ENCODE data around the gene FTO.

The FTO gene

GRCh38 chr16:54185045-54185444 lies 481.1 kb downstream of the FTO start:
- no peak overlapping the region for H3K27ac ChIP-seq
- no peak overlapping the region for H3K9ac ChIP-seq
- H3K36me3 ChIP-seq (ENCODE audit: insufficient read depth): no peaks in the 10 kb centered on the region
- TF ChIP-seq, protein P1, sequence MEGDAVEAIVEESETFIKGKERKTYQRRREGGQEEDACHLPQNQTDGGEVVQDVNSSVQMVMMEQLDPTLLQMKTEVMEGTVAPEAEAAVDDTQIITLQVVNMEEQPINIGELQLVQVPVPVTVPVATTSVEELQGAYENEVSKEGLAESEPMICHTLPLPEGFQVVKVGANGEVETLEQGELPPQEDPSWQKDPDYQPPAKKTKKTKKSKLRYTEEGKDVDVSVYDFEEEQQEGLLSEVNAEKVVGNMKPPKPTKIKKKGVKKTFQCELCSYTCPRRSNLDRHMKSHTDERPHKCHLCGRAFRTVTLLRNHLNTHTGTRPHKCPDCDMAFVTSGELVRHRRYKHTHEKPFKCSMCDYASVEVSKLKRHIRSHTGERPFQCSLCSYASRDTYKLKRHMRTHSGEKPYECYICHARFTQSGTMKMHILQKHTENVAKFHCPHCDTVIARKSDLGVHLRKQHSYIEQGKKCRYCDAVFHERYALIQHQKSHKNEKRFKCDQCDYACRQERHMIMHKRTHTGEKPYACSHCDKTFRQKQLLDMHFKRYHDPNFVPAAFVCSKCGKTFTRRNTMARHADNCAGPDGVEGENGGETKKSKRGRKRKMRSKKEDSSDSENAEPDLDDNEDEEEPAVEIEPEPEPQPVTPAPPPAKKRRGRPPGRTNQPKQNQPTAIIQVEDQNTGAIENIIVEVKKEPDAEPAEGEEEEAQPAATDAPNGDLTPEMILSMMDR (conservative IDR thresholded peaks at IDR 0.05; ENCODE audit: low read depth, low read length): no peak
- no peaks in the 10 kb centered on the region for H4K20me1 ChIP-seq (ENCODE audit: insufficient read depth)
- H3K79me2 ChIP-seq (ENCODE audit: insufficient read depth, low read depth): no peaks in the 10 kb centered on the region
- H3K27me3 ChIP-seq (ENCODE audit: insufficient read depth, low read depth): no peaks in the 10 kb centered on the region
- no peak overlapping the region for H2AFZ ChIP-seq (ENCODE audit: low read depth)
- H3K4me2 ChIP-seq: no peak overlapping the region
- H3K4me1 ChIP-seq (ENCODE audit: low read depth, poor library complexity, severe bottlenecking): no peaks in the 10 kb centered on the region
- H3K4me3 ChIP-seq (IDR thresholded peaks at IDR 0.05; ENCODE audit: insufficient read depth, low read depth, low read length): no peak overlapping the region

GRCh38 chr16:54191163-54191562 lies 487.2 kb downstream of the FTO start:
- no peaks in the 10 kb centered on the region for H3K27me3 ChIP-seq (ENCODE audit: insufficient read depth, low read depth)
- TF ChIP-seq, protein P1 (conservative IDR thresholded peaks at IDR 0.05; ENCODE audit: low read depth, low read length): no peak

DNA sequence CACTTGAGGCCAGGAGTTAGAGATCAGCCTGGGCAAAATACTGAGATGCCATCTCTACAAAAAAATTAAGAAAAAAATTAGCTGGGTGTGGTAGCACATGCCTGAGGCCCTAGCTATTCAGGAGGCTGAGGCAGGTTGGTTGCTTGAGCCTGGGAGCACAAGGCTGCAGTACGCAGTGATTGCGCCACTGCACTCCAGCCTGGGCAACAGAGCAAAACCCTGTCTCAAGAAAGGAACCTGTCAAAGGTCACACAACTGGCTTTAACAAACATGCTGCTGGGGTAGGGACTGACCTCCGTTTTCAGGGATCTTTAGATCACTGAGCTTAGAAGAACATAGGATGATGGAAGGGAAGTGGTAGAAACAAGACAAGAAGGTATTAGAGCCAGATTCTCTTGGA lies 487.6 kb downstream of the FTO start:
- TF ChIP-seq, protein P1 (conservative IDR thresholded peaks at IDR 0.05; ENCODE audit: low read depth, low read length): no peak
- no peaks in the 10 kb centered on the region for H3K79me2 ChIP-seq (ENCODE audit: insufficient read depth, low read depth)
- H3K4me3 ChIP-seq (IDR thresholded peaks at IDR 0.05; ENCODE audit: insufficient read depth, low read depth, low read length): no peak overlapping the region
- no peaks in the 10 kb centered on the region for H4K20me1 ChIP-seq (ENCODE audit: insufficient read depth)
- no peaks in the 10 kb centered on the region for H3K4me1 ChIP-seq (ENCODE audit: low read depth, poor library complexity, severe bottlenecking)
- no peaks in the 10 kb centered on the region for H3K36me3 ChIP-seq (ENCODE audit: insufficient read depth)
- H3K27ac ChIP-seq: no peak overlapping the region
- no peak overlapping the region for H3K4me2 ChIP-seq
- H2AFZ ChIP-seq (ENCODE audit: low read depth): no peak overlapping the region
- H3K9ac ChIP-seq: no peak overlapping the region
- no peaks in the 10 kb centered on the region for H3K27me3 ChIP-seq (ENCODE audit: insufficient read depth, low read depth)

More at GRCh38 chr16:54191163-54191562, 487.2 kb downstream of the FTO start:
- no peaks in the 10 kb centered on the region for H3K4me1 ChIP-seq (ENCODE audit: low read depth, poor library complexity, severe bottlenecking)
- no peak overlapping the region for H3K4me3 ChIP-seq (IDR thresholded peaks at IDR 0.05; ENCODE audit: insufficient read depth, low read depth, low read length)
- no peak overlapping the region for H3K4me2 ChIP-seq
- no peak overlapping the region for H3K9ac ChIP-seq
- no peaks in the 10 kb centered on the region for H3K36me3 ChIP-seq (ENCODE audit: insufficient read depth)
- no peak overlapping the region for H2AFZ ChIP-seq (ENCODE audit: low read depth)
- no peaks in the 10 kb centered on the region for H4K20me1 ChIP-seq (ENCODE audit: insufficient read depth)
- H3K27ac ChIP-seq: no peak overlapping the region
- H3K79me2 ChIP-seq (ENCODE audit: insufficient read depth, low read depth): no peaks in the 10 kb centered on the region

- Histone ChIP-seq H3K4me3 (IDR thresholded peaks at IDR 0.05; ENCODE audit: insufficient read depth, low read depth, low read length) (no peak overlapping the region), H2AFZ (ENCODE audit: low read depth) (no peak overlapping the region), H3K27me3 (ENCODE audit: insufficient read depth, low read depth) (no peaks in the 10 kb centered on the region), H4K20me1 (ENCODE audit: insufficient read depth) (no peaks in the 10 kb centered on the region), H3K36me3 (ENCODE audit: insufficient read depth) (no peaks in the 10 kb centered on the region), H3K4me2 (no peak overlapping the region), H3K4me1 (ENCODE audit: low read depth, poor library complexity, severe bottlenecking) (no peaks in the 10 kb centered on the region), H3K9ac (no peak overlapping the region), H3K79me2 (ENCODE audit: insufficient read depth, low read depth) (no peaks in the 10 kb centered on the region), H3K27ac (no peak overlapping the region)
- TF ChIP-seq, protein P1 (conservative IDR thresholded peaks at IDR 0.05; ENCODE audit: low read depth, low read length): no peak
Observed at GRCh38 chr16:54193013-54193664, 489.2 kb downstream of the FTO start.
